H9 (cell line): ENCODE results near the gene ANKRD17. TPM values are rescaled to one million over a fixed set of nuclear protein-coding genes. Genes with fewer than 3 reads are reported as not detected.

Experiments
- DNase-seq: peaks from one replicate; pipeline ENCODE4 v3.0.0-alpha.2; 2017
- H2AFZ ChIP-seq: one replicate; pipeline ENCODE4 v1.6.1; 2013; ENCODE audit warnings: mild to moderate bottlenecking, low read length, control low read depth, moderate library complexity
- H2AK5ac ChIP-seq: 2 replicates; pipeline ENCODE4 v1.6.1; 2013; ENCODE audit warnings: low read length, control low read depth, mixed read lengths; ENCODE audit not compliant: insufficient read length
- H2BK120ac ChIP-seq: one replicate; pipeline ENCODE4 v1.6.1; 2013; ENCODE audit warnings: low read depth, mild to moderate bottlenecking, low read length, control low read depth, inconsistent platforms; ENCODE audit not compliant: poor library complexity, severe bottlenecking
- H2BK12ac ChIP-seq: 2 replicates; pipeline ENCODE4 v1.6.1; 2013; ENCODE audit warnings: low read length, control low read depth, mixed read lengths, low read depth; ENCODE audit not compliant: insufficient read length
- H2BK15ac ChIP-seq: 2 replicates; pipeline ENCODE4 v1.6.1; 2013; ENCODE audit warnings: low read depth, low read length, control low read depth
- H2BK20ac ChIP-seq: one replicate; pipeline ENCODE4 v1.6.1; 2013; ENCODE audit warnings: low read depth, mild to moderate bottlenecking, low read length, control low read depth, inconsistent platforms; ENCODE audit not compliant: poor library complexity, severe bottlenecking
- H2BK5ac ChIP-seq: 2 replicates; pipeline ENCODE4 v1.6.1; 2013; ENCODE audit warnings: low read length, control low read depth, mixed read lengths; ENCODE audit not compliant: insufficient read length
- H3K14ac ChIP-seq: 2 replicates; pipeline ENCODE4 v1.6.1; 2013; ENCODE audit warnings: low read length, control low read depth; ENCODE audit not compliant: insufficient read depth
- H3K18ac ChIP-seq: 2 replicates; pipeline ENCODE4 v1.6.1; 2013; ENCODE audit warnings: low read depth, mild to moderate bottlenecking, mixed read lengths, low read length, control low read depth; ENCODE audit not compliant: insufficient read length
- H3K23ac ChIP-seq: 2 replicates; pipeline ENCODE4 v1.6.1; 2013; ENCODE audit warnings: low read length, control low read depth, mixed read lengths, low read depth; ENCODE audit not compliant: insufficient read length
- H3K23me2 ChIP-seq: 2 replicates; pipeline ENCODE4 v1.6.1; 2013; ENCODE audit warnings: low read depth, mild to moderate bottlenecking, mixed read lengths, low read length, control low read depth; ENCODE audit not compliant: insufficient read length, poor library complexity, severe bottlenecking
- H3K27ac ChIP-seq: 2 replicates; pipeline ENCODE4 v1.5.1; 2013; ENCODE audit warnings: low read length, control low read depth, mixed read lengths, low read depth; ENCODE audit not compliant: insufficient read length
- H3K27me3 ChIP-seq: 2 replicates; pipeline ENCODE4 v1.6.1; 2013; ENCODE audit warnings: low read length, control low read depth, inconsistent platforms; ENCODE audit not compliant: insufficient read depth
- H3K4ac ChIP-seq: 2 replicates; pipeline ENCODE4 v1.6.1; 2013; ENCODE audit warnings: low read depth, mild to moderate bottlenecking, control low read depth, inconsistent platforms, low read length, moderate library complexity
- H3K4me1 ChIP-seq: 2 replicates; pipeline ENCODE4 v1.6.1; 2013; ENCODE audit warnings: low read length, control low read depth, inconsistent platforms; ENCODE audit not compliant: insufficient read depth
- H3K4me2 ChIP-seq: 2 replicates; pipeline ENCODE4 v1.6.1; 2013; ENCODE audit warnings: low read length, control low read depth, mixed read lengths; ENCODE audit not compliant: insufficient read length, insufficient read depth
- H3K56ac ChIP-seq: 2 replicates; pipeline ENCODE4 v1.6.1; 2013; ENCODE audit warnings: low read depth, mild to moderate bottlenecking, mixed read lengths, low read length, control low read depth; ENCODE audit not compliant: insufficient read length
- H3K79me1 ChIP-seq: 2 replicates; pipeline ENCODE4 v1.6.1; 2013; ENCODE audit warnings: low read depth, mild to moderate bottlenecking, moderate library complexity, low read length, control low read depth, inconsistent platforms; ENCODE audit not compliant: insufficient read depth, poor library complexity, severe bottlenecking
- H3K79me2 ChIP-seq: 2 replicates; pipeline ENCODE4 v1.6.1; 2013; ENCODE audit warnings: low read length, control low read depth, inconsistent platforms; ENCODE audit not compliant: insufficient read depth
- H3K9ac ChIP-seq: 2 replicates; pipeline ENCODE4 v1.6.1; 2013; ENCODE audit warnings: low read length, control low read depth, mixed read lengths; ENCODE audit not compliant: insufficient read length; ENCODE audit errors: extremely low read depth
- H3K9me3 ChIP-seq: one replicate; pipeline ENCODE4 v1.6.1; 2013; ENCODE audit warnings: low read depth, low read length, inconsistent platforms; ENCODE audit not compliant: control insufficient read depth
- H3T11ph ChIP-seq: one replicate; pipeline ENCODE4 v1.6.1; 2013; ENCODE audit warnings: mild to moderate bottlenecking, low read length, control low read depth, inconsistent platforms
- H4K20me1 ChIP-seq: one replicate; pipeline ENCODE4 v1.6.1; 2013; ENCODE audit not compliant: control insufficient read depth, insufficient read length, insufficient read depth
- H4K5ac ChIP-seq: 2 replicates; pipeline ENCODE4 v1.6.1; 2013; ENCODE audit warnings: low read depth, mild to moderate bottlenecking, mixed read lengths, low read length, control low read depth; ENCODE audit not compliant: insufficient read length
- H4K8ac ChIP-seq: replicated peaks from 2 replicates; pipeline ENCODE4 v1.6.1; 2013; ENCODE audit warnings: low read length, control low read depth, mixed read lengths, low read depth; ENCODE audit not compliant: insufficient read length
- H4K91ac ChIP-seq: 2 replicates; pipeline ENCODE4 v1.6.1; 2013; ENCODE audit warnings: low read depth, mild to moderate bottlenecking, moderate library complexity, mixed read lengths, low read length, control low read depth; ENCODE audit not compliant: insufficient read length
- H3K27ac Mint-ChIP-seq, 3 experiments: 2 replicates in 2 of 3; 3 replicates in 1 of 3; pipeline ENCODE4 v1.8.0; 2020 to 2021; ENCODE audit warnings: mixed read lengths in 3 of 3, mild to moderate bottlenecking in 1 of 3, moderate library complexity in 1 of 3
- H3K27me3 Mint-ChIP-seq: 2 replicates; pipeline ENCODE4 v1.8.0; 2021; ENCODE audit warnings: low read depth, mild to moderate bottlenecking, moderate library complexity, mixed read lengths
- H3K36me3 Mint-ChIP-seq, 3 experiments: 2 replicates in 2 of 3; 3 replicates in 1 of 3; pipeline ENCODE4 v1.8.0; 2020 to 2021; ENCODE audit warnings: low read depth in 3 of 3, mixed read lengths in 3 of 3; ENCODE audit not compliant: insufficient read depth in 1 of 3
- H3K4me1 Mint-ChIP-seq, 2 experiments: 2 replicates each; pipeline ENCODE4 v1.8.0; 2020; ENCODE audit warnings: mixed read lengths in 2 of 2
- H3K4me3 Mint-ChIP-seq, 2 experiments: 2 replicates in 1 of 2; 3 replicates in 1 of 2; pipeline ENCODE4 v1.8.0; 2020 to 2021; ENCODE audit warnings: mild to moderate bottlenecking in 2 of 2, mixed read lengths in 2 of 2, moderate library complexity in 1 of 2
- H3K9me3 Mint-ChIP-seq, 2 experiments: 2 replicates in 1 of 2; 3 replicates in 1 of 2; pipeline ENCODE4 v1.8.0; 2020; ENCODE audit warnings: mild to moderate bottlenecking in 2 of 2, mixed read lengths in 2 of 2, moderate library complexity in 1 of 2
- WGBS: extraction: QIAGEN DNeasy Blood & Tissue Kit; methylation state at CpG from one replicate; pipeline ENCODE4 v1.1.7; 2013; ENCODE audit warnings: missing lambda C conversion rate, low lambda C conversion rate, mixed read lengths; ENCODE audit not compliant: insufficient read length; ENCODE audit errors: extremely low coverage; 5-methylcytosine and 5-hydroxymethylcytosine counted together
- total RNA-seq: library from RNA; stranded (reverse); gene quantifications from 2 replicates; pipeline ENCODE4 v1.2.1, GENCODE V29; 2021
- TF ChIP-seq, protein P1 (sequence below): fragments of 200-600 bp; sonication (generic); conservative IDR thresholded peaks from 3 replicates; pipeline ENCODE4 v1.8.0; 2021; ENCODE audit warnings: antibody characterized with exemption, mild to moderate bottlenecking

Gene ANKRD17
- total RNA-seq, 1 experiment from 2014 or later = 82.4 TPM

DNA sequence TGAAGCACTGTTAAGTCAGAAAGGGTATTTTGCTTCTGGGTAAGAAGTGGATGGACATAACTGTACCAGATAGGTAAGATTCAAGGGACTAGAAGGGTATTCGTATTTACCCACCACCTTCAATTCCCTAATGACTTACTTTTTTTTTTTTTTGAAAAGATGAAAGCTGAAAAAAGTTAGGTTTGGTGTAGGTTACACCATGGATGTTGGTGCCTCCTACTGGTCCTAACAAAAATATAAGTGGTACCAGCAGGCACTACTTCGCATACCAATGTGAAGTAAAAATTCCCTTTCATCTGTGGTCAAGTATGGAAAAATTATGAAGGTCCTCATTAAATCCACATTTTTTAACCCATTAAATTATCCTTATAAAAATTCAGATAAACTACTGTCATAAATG is 7.2 kb downstream of the ANKRD17 start:
- Histone ChIP-seq H2AFZ (no peak overlapping the region), H2BK5ac (no peak overlapping the region), H4K91ac (no peak overlapping the region), H2BK12ac (no peak overlapping the region), H3K4ac (no peak overlapping the region), H3K79me2 (peaks cover 24% of the 10 kb centered on the region; the same call in 1 of the 2 replicates), H3K4me1 (no peaks in the 10 kb centered on the region), H3K23ac (no peak overlapping the region), H4K5ac (no peak overlapping the region), H3K23me2 (no peaks in the 10 kb centered on the region), H3K9ac (no peak overlapping the region), H3T11ph (no peak overlapping the region), H3K9me3 (no peaks in the 10 kb centered on the region), H3K14ac (no peak overlapping the region), H2BK120ac (no peak overlapping the region), H3K18ac (no peak overlapping the region), H3K27me3 (no peaks in the 10 kb centered on the region), H3K27ac (no peak overlapping the region), H2BK20ac (no peak overlapping the region), H2AK5ac (no peak overlapping the region), H2BK15ac (no peak overlapping the region), H3K79me1 (peaks cover 8% of the 10 kb centered on the region), H4K20me1 (no peaks in the 10 kb centered on the region), H4K8ac (no peak overlapping the region), H3K4me2 (no peak overlapping the region), H3K56ac (no peak overlapping the region)
- H3K36me3 Mint-ChIP-seq = peaks cover 5 to 25% (median 22%) of the 10 kb centered on the region in 3 experiments; a peak in 6 of 7 replicates
- no peaks in the 10 kb centered on the region for H3K9me3 Mint-ChIP-seq
- H3K4me1 Mint-ChIP-seq = peaks cover 23 to 32% of the 10 kb centered on the region in 2 experiments
- H3K27ac Mint-ChIP-seq = no peak overlapping the region
- no peak for DNase-seq
- H3K27me3 Mint-ChIP-seq = no peaks in the 10 kb centered on the region
- TF ChIP-seq, protein P1, sequence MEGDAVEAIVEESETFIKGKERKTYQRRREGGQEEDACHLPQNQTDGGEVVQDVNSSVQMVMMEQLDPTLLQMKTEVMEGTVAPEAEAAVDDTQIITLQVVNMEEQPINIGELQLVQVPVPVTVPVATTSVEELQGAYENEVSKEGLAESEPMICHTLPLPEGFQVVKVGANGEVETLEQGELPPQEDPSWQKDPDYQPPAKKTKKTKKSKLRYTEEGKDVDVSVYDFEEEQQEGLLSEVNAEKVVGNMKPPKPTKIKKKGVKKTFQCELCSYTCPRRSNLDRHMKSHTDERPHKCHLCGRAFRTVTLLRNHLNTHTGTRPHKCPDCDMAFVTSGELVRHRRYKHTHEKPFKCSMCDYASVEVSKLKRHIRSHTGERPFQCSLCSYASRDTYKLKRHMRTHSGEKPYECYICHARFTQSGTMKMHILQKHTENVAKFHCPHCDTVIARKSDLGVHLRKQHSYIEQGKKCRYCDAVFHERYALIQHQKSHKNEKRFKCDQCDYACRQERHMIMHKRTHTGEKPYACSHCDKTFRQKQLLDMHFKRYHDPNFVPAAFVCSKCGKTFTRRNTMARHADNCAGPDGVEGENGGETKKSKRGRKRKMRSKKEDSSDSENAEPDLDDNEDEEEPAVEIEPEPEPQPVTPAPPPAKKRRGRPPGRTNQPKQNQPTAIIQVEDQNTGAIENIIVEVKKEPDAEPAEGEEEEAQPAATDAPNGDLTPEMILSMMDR = peak; percentile 36; the same call in 1 of the 3 replicates
- WGBS = no CpG with 5 or more reads among the region's 2 CpGs
- H3K4me3 Mint-ChIP-seq = no peak overlapping the region
